ENCODE data around the gene FBXO15. TPM values are rescaled to one million over a fixed set of nuclear protein-coding genes. Genes with fewer than 3 reads are reported as not detected.

The FBXO15 gene
- total and polyA plus RNA-seq, 2 donors (not counting 3 experiments of a cell fraction or from before 2014, with no cell fraction given) = not detected

DNA sequence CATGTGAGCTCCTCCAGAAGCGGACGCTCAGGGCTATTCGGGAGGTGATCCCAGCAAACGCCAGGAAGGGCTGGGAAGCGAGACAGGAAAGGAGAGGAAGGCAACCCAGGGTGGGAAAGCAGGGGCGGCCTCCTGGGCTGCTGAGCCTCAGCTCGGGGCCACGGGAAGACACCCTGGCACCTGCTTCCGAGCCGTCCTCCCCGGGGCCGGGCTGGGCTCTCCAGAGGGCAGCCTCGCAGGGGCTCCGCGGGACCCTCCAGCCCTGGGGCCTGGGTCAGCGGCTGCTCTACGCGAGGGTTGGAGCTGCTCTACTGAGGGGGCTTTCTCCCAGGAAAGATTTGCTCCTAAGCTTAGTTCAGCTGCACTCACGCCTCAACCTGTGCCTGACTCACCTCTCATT, 34.7 kb upstream of the FBXO15 start:
- POLR2A ChIA-PET = no interaction called here
- H4K20me1 ChIP-seq (replicated peaks; ENCODE audit: control insufficient read depth, extremely low read depth, insufficient read depth, low read length) = no peaks in the 10 kb centered on the region
- intact Hi-C loops (cut with micrococcal nuclease) (no loop called here), dilution Hi-C loops (cut with MboI; ENCODE audit: extremely low pct_ligation_motif_present, low sequenced_read_pairs) (no loop called here)
- TF ChIP-seq MAX (IDR thresholded peaks at IDR 0.05; ENCODE audit: insufficient read depth, insufficient read length) (no peak), POLR2AphosphoS5 (IDR thresholded peaks at IDR 0.05; ENCODE audit: insufficient read depth, low read depth, low read length) (no peak), CTCF (IDR thresholded peaks at IDR 0.05; ENCODE audit: extremely low read depth in 1 of 2, insufficient read depth in 1 of 2, low read depth in 1 of 2, low read length in 2 of 2) (no peak), JUN (IDR thresholded peaks at IDR 0.05; ENCODE audit: borderline replicate concordance, insufficient read depth, insufficient read length, low read depth) (no peak), EZH2 (IDR thresholded peaks at IDR 0.05; ENCODE audit: borderline replicate concordance, low read depth, low read length, severe bottlenecking) (no peak), MYC (IDR thresholded peaks at IDR 0.05; ENCODE audit: low read depth, low read length) (no peak), FOS (IDR thresholded peaks at IDR 0.05; ENCODE audit: borderline replicate concordance, insufficient read depth, low read length) (no peak), GATA2 (IDR thresholded peaks at IDR 0.05; ENCODE audit: insufficient read depth, insufficient read length, low read depth, low read length) (no peak), POLR2A (IDR thresholded peaks at IDR 0.05; ENCODE audit: low read depth, low read length) (no peak)
- no peak overlapping the region for H2AFZ ChIP-seq (ENCODE audit: low read depth, low read length)
- no peaks in the 10 kb centered on the region for H3K36me3 ChIP-seq (ENCODE audit: control insufficient read depth in 2 of 2, extremely low read depth in 1 of 2, insufficient read depth in 2 of 2, low read length in 2 of 2)
- CTCF ChIA-PET = no interaction called here
- H3K27ac ChIP-seq (ENCODE audit: insufficient read depth, low read depth, low read length) = no peak overlapping the region
- peaks cover 0 to 1% of the 10 kb centered on the region in 2 experiments for H3K27me3 ChIP-seq (ENCODE audit: control insufficient read depth in 2 of 2, insufficient read depth in 2 of 2, low read length in 2 of 2)
- no peaks in the 10 kb centered on the region for H3K9me1 ChIP-seq (replicated peaks; ENCODE audit: control insufficient read depth, extremely low read depth, insufficient read depth, low read length)
- FAIRE-seq (no peak), DNase-seq (ENCODE audit: low read depth, low spot score) (no peak)
- BruUV-seq (replicated peaks) = no TSS peak
- H3K79me2 ChIP-seq (ENCODE audit: control insufficient read depth, insufficient read depth, low read length) = no peaks in the 10 kb centered on the region
- no peaks in the 10 kb centered on the region for H3K4me1 ChIP-seq (ENCODE audit: control insufficient read depth, extremely low read depth, insufficient read depth, low read length)
- H3K9ac ChIP-seq (replicated peaks; ENCODE audit: extremely low read depth, insufficient read depth, low read length) = no peak overlapping the region
- H3K4me3 ChIP-seq (replicated peaks in 1 of 3; ENCODE audit: insufficient read depth in 1 of 3, low read depth in 1 of 3, low read length in 3 of 3) = no peak overlapping the region
- no peak overlapping the region for H3K4me2 ChIP-seq (ENCODE audit: insufficient read depth, low read length)
- H3K9me3 ChIP-seq (replicated peaks; ENCODE audit: control insufficient read depth, insufficient read depth, low read length) = no peaks in the 10 kb centered on the region
